Ishikawa (cell line): ENCODE results near the gene WWOX.

ENCODE experiments used
- CEBPB ChIP-seq: IDR thresholded peaks from 2 replicates; pipeline ENCODE4 v1.6.1; 2012
- CREB1 ChIP-seq: IDR thresholded peaks from 2 replicates; pipeline ENCODE4 v1.6.1; 2012; ENCODE audit warnings: low read depth
- EP300 ChIP-seq: IDR thresholded peaks from 2 replicates; pipeline ENCODE4 v1.6.1; 2012; ENCODE audit warnings: borderline replicate concordance
- NFIC ChIP-seq: IDR thresholded peaks from 2 replicates; pipeline ENCODE4 v1.6.1; 2012
- RAD21 ChIP-seq: IDR thresholded peaks from 2 replicates; pipeline ENCODE4 v1.6.1; 2012; ENCODE audit warnings: low read depth
- TAF1 ChIP-seq: IDR thresholded peaks from 2 replicates; pipeline ENCODE4 v1.6.1; 2012; ENCODE audit warnings: low read depth, mild to moderate bottlenecking
- TCF12 ChIP-seq: IDR thresholded peaks from 2 replicates; pipeline ENCODE4 v1.6.1; 2012; ENCODE audit warnings: low read depth
- TF ChIP-seq, protein P1 (sequence below): IDR thresholded peaks from 2 replicates; pipeline ENCODE4 v1.6.1; 2012
- TF ChIP-seq, protein P2 (sequence below): IDR thresholded peaks from 2 replicates; pipeline ENCODE4 v1.6.1; 2012

GRCh38 chr16:78292086-78292843, 192.8 kb downstream of the WWOX start:
- TF ChIP-seq TAF1 (no peak), TCF12 (no peak), CEBPB (no peak), EP300 (no peak), RAD21 (no peak), NFIC (no peak), CREB1 (no peak)
- TF ChIP-seq, protein P1, sequence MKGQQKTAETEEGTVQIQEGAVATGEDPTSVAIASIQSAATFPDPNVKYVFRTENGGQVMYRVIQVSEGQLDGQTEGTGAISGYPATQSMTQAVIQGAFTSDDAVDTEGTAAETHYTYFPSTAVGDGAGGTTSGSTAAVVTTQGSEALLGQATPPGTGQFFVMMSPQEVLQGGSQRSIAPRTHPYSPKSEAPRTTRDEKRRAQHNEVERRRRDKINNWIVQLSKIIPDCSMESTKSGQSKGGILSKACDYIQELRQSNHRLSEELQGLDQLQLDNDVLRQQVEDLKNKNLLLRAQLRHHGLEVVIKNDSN = no peak
- TF ChIP-seq, protein P2, sequence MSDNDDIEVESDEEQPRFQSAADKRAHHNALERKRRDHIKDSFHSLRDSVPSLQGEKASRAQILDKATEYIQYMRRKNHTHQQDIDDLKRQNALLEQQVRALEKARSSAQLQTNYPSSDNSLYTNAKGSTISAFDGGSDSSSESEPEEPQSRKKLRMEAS = no peak
